Activated CD8-positive, alpha-beta memory T cell treated with anti-CD3 and anti-CD28 coated beads for 48 hours (primary cell): ENCODE measurements around the gene PYCARD.
A peak's percentile ranks its signal among the peaks of the same experiment; 100 is the strongest.
"Not testable (repeated sequence)": the region's sequence is repeated elsewhere in the genome, so short reads cannot be mapped to it uniquely, and the experiment has no call there.

Source experiments
- DNase-seq, 3 experiments: peaks; one replicate each; pipeline ENCODE4 v3.0.0-alpha.2; 2020; ENCODE audit warnings: low read depth in 2 of 3, low spot score in 2 of 3

PYCARD gene

GRCh38 chr16:31191697-31192428, 10.7 kb downstream of the PYCARD start:
- DNase-seq: no peak

GRCh38 chr16:31190818-31191444, 11.6 kb downstream of the PYCARD start:
- no peak for DNase-seq

GRCh38 chr16:31190061-31190460, 12.5 kb downstream of the PYCARD start:
- no peak for DNase-seq

- DNase-seq: no peak
Observed at GRCh38 chr16:31189412-31189778, 13.2 kb downstream of the PYCARD start.

GRCh38 chr16:31188450-31189411, 13.8 kb downstream of the PYCARD start:
- no peak for DNase-seq

GRCh38 chr16:31187808-31188189, 14.8 kb downstream of the PYCARD start:
- no peak for DNase-seq

- no peak for DNase-seq
Observed at GRCh38 chr16:31186930-31187807, 15.4 kb downstream of the PYCARD start.

- no peak for DNase-seq
Observed at GRCh38 chr16:31186176-31186575, 16.4 kb downstream of the PYCARD start.

GRCh38 chr16:31185339-31185738, 17.2 kb downstream of the PYCARD start:
- no peak for DNase-seq

- no peak for DNase-seq
Observed at GRCh38 chr16:31184888-31185287, 17.7 kb downstream of the PYCARD start.

GRCh38 chr16:31183432-31184428, 18.8 kb downstream of the PYCARD start:
- DNase-seq: no peak

- no peak for DNase-seq
Observed at GRCh38 chr16:31182391-31182790, 20.2 kb downstream of the PYCARD start.

GRCh38 chr16:31181102-31181830, 21.3 kb downstream of the PYCARD start:
- no peak for DNase-seq

- DNase-seq: peak; percentile 80 to 96 (median 89)
Observed at GRCh38 chr16:31179747-31180459, 22.7 kb downstream of the PYCARD start, which contains the start of gene FUS. Gene FUS (plus strand): TSS chr16:31180139. CDS start chr16:31180215, 76 bp downstream.

GRCh38 chr16:31179219-31179746, 23.3 kb downstream of the PYCARD start:
- DNase-seq: no peak

GRCh38 chr16:31177136-31177535, 25.4 kb downstream of the PYCARD start:
- DNase-seq: no peak

- not testable (repeated sequence) for DNase-seq
Observed at GRCh38 chr16:31170048-31170447, 32.5 kb downstream of the PYCARD start.

GRCh38 chr16:31168848-31169247, 33.7 kb downstream of the PYCARD start:
- DNase-seq: no peak
